ENCODE data around the gene ZNF438. TPM values are rescaled to one million over a fixed set of nuclear protein-coding genes. Genes with fewer than 3 reads are reported as not detected.

The ZNF438 gene
- total and polyA plus RNA-seq, 2 of the 8 experiments (the other 6 are each of a cell fraction or from before 2014, with no cell fraction given): 0.95 to 1.7 TPM

DNA sequence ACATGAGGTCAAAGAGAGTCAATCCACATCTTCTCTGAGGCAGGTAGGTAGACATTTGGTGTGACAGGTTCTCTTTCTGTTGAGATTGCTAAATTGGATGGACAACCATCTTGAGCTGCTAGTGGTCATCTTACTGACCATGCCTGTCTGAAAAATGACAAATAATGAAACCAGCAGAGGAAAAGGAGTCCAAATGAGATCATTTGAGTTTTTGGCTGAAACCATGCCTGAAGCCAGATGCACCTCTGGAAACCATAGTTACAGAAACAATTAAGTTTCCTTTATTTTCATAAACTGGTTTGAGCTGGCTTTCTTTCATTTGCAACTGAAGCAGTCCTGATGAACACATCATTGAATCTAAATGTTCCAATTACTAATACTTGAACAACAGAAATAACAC lies 100.6 kb downstream of the ZNF438 start:
- no peak overlapping the region for H4K8ac ChIP-seq (ENCODE audit: extremely low read depth, insufficient read depth, low read length)
- no peak overlapping the region for H2AFZ ChIP-seq (ENCODE audit: low read length)
- TF ChIP-seq RNF2 (IDR thresholded peaks at IDR 0.05; ENCODE audit: borderline replicate concordance, low read depth, low read length, missing control alignments, poor library complexity, severe bottlenecking) (no peak), HDAC6 (IDR thresholded peaks at IDR 0.05; ENCODE audit: low read depth, low read length) (no peak), RAD21 (IDR thresholded peaks at IDR 0.05 in 1 of 2, conservative IDR thresholded peaks at IDR 0.05 in 1 of 2; ENCODE audit: low read depth in 2 of 2, low read length in 2 of 2) (no peak), TCF12 (IDR thresholded peaks at IDR 0.05; ENCODE audit: low read depth, low read length) (no peak), SIX5 (IDR thresholded peaks at IDR 0.05; ENCODE audit: low read depth, low read length) (no peak), SP2 (IDR thresholded peaks at IDR 0.05; ENCODE audit: low read length) (no peak), ZNF274 (IDR thresholded peaks at IDR 0.05; ENCODE audit: borderline replicate concordance, extremely low read depth, low read length) (no peak)
- TF ChIP-seq, protein P1, sequence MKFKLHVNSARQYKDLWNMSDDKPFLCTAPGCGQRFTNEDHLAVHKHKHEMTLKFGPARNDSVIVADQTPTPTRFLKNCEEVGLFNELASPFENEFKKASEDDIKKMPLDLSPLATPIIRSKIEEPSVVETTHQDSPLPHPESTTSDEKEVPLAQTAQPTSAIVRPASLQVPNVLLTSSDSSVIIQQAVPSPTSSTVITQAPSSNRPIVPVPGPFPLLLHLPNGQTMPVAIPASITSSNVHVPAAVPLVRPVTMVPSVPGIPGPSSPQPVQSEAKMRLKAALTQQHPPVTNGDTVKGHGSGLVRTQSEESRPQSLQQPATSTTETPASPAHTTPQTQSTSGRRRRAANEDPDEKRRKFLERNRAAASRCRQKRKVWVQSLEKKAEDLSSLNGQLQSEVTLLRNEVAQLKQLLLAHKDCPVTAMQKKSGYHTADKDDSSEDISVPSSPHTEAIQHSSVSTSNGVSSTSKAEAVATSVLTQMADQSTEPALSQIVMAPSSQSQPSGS (IDR thresholded peaks at IDR 0.05; ENCODE audit: low read length): no peak
- no peak overlapping the region for H2BK15ac ChIP-seq (ENCODE audit: low read length)
- H3K4me2 ChIP-seq (ENCODE audit: insufficient read depth in 1 of 2, low read depth in 2 of 2, low read length in 2 of 2): no peak overlapping the region
- no peaks in the 10 kb centered on the region for H3K27me3 ChIP-seq (replicated peaks in 1 of 4; ENCODE audit: control insufficient read depth in 3 of 4, extremely low read depth in 1 of 4, insufficient read depth in 3 of 4, low read length in 3 of 4)
- no peak overlapping the region for H2BK120ac ChIP-seq (replicated peaks; ENCODE audit: low read depth, low read length)
- no peak overlapping the region for H3K27ac ChIP-seq (ENCODE audit: low read depth, low read length)
- no peak overlapping the region for H3K18ac ChIP-seq (ENCODE audit: extremely low read depth, low read length)
- POLR2A ChIA-PET (ENCODE audit: partially characterized antibody): no interaction called here
- peaks cover 5 to 15% of the 10 kb centered on the region in 2 experiments; a peak in 3 of 4 replicates for H3K9me3 ChIP-seq (ENCODE audit: insufficient read depth in 2 of 2, low read depth in 1 of 2, low read length in 1 of 2)
- DNase-seq (ENCODE audit: low read depth in 1 of 2, low spot score in 2 of 2) (no peak), FAIRE-seq (no peak)
- no peaks in the 10 kb centered on the region for H4K20me1 ChIP-seq (replicated peaks in 1 of 2; ENCODE audit: control insufficient read depth in 1 of 2, insufficient read depth in 2 of 2, low read length in 2 of 2)
- H4K5ac ChIP-seq (ENCODE audit: insufficient read length, low read depth, low read length): no peak overlapping the region
- no peak overlapping the region for H3K14ac ChIP-seq (ENCODE audit: insufficient read length)
- H3K23ac ChIP-seq (ENCODE audit: insufficient read length): no peak overlapping the region
- peaks cover 0 to 8% (median 0%) of the 10 kb centered on the region in 4 experiments; a peak in 1 of 8 replicates for H3K36me3 ChIP-seq (ENCODE audit: control insufficient read depth in 2 of 4, insufficient read depth in 4 of 4, low read length in 3 of 4)
- no peak overlapping the region for H3K4me3 ChIP-seq (ENCODE audit: extremely low read depth in 1 of 4, insufficient read depth in 2 of 4, low read depth in 3 of 4, low read length in 4 of 4)
- H3K23me2 ChIP-seq (ENCODE audit: low read depth, low read length): no peaks in the 10 kb centered on the region
- no peak overlapping the region for H2AK5ac ChIP-seq (ENCODE audit: low read depth, low read length)
- no peak overlapping the region for H3K56ac ChIP-seq (replicated peaks; ENCODE audit: insufficient read length, low read depth, low read length)
- no peak overlapping the region for H3K9ac ChIP-seq (replicated peaks in 1 of 4; ENCODE audit: extremely low read depth in 1 of 4, low read depth in 3 of 4, low read length in 3 of 4)
- H2BK12ac ChIP-seq (ENCODE audit: low read depth, low read length): no peak overlapping the region
- no peak overlapping the region for H2BK5ac ChIP-seq (ENCODE audit: low read depth, low read length)
- H2BK20ac ChIP-seq (ENCODE audit: low read length): no peak overlapping the region
- no peak overlapping the region for H3K4ac ChIP-seq (replicated peaks; ENCODE audit: insufficient read length, low read depth, low read length)
- H3K79me1 ChIP-seq (ENCODE audit: low read depth, low read length): no peaks in the 10 kb centered on the region
- CTCF ChIA-PET (ENCODE audit: partially characterized antibody): no interaction called here
- H3K79me2 ChIP-seq (ENCODE audit: control insufficient read depth in 1 of 2, insufficient read depth in 2 of 2, low read length in 2 of 2): no peaks in the 10 kb centered on the region
- no peak overlapping the region for H4K91ac ChIP-seq (replicated peaks; ENCODE audit: insufficient read length, low read length)
- no peaks in the 10 kb centered on the region for H3K4me1 ChIP-seq (replicated peaks in 1 of 4; ENCODE audit: control insufficient read depth in 3 of 4, insufficient read depth in 4 of 4, low read length in 3 of 4)
